HUES6 (cell line): ENCODE measurements around the gene EFCAB14.

Source experiments
- H3K27ac ChIP-seq: 2 replicates; pipeline ENCODE4 v1.7.0; 2013; ENCODE audit warnings: low read depth, mild to moderate bottlenecking, low read length, inconsistent platforms
- H3K27me3 ChIP-seq: 2 replicates; pipeline ENCODE4 v1.6.1; 2013; ENCODE audit warnings: low read length; ENCODE audit not compliant: control insufficient read depth, insufficient read depth
- H3K36me3 ChIP-seq: 2 replicates; pipeline ENCODE4 v1.6.1; 2013; ENCODE audit warnings: low read length; ENCODE audit not compliant: control insufficient read depth, insufficient read depth
- H3K4me1 ChIP-seq: 2 replicates; pipeline ENCODE4 v1.6.1; 2013; ENCODE audit warnings: low read length; ENCODE audit not compliant: control insufficient read depth, insufficient read depth
- H3K4me3 ChIP-seq: 2 replicates; pipeline ENCODE4 v1.5.1; 2013; ENCODE audit warnings: low read depth, low read length
- H3K9ac ChIP-seq: one replicate; pipeline ENCODE4 v1.6.1; 2013; ENCODE audit warnings: mild to moderate bottlenecking, low read length
- H3K9me3 ChIP-seq: 2 replicates; pipeline ENCODE4 v1.6.1; 2013; ENCODE audit warnings: low read depth, low read length; ENCODE audit not compliant: control insufficient read depth, insufficient read depth

Gene EFCAB14

DNA sequence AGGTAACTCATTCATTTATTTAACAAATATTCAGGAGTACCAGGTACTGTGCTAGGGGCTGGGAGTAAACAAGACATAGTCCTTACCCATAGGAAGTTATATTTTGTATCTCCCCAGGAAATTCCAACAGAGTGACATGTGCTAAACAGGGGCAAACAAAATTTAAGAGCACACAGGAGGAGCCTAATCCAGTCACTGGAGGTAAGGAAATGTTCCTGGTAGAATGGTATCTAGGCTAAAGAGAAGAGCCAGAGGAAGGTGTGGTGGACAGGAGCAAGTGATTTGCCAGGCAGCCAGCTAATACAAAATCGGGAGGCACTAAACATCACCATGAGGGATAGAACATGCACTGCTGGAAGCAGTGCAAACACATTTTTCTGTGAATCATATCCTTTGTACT is 36.9 kb downstream of the EFCAB14 start:
- Histone ChIP-seq H3K9ac (no peak overlapping the region), H3K36me3 (peaks cover 91% of the 10 kb centered on the region), H3K4me3 (no peak overlapping the region), H3K9me3 (no peaks in the 10 kb centered on the region), H3K4me1 (peaks cover 9% of the 10 kb centered on the region), H3K27me3 (no peaks in the 10 kb centered on the region), H3K27ac (no peak overlapping the region)

DNA sequence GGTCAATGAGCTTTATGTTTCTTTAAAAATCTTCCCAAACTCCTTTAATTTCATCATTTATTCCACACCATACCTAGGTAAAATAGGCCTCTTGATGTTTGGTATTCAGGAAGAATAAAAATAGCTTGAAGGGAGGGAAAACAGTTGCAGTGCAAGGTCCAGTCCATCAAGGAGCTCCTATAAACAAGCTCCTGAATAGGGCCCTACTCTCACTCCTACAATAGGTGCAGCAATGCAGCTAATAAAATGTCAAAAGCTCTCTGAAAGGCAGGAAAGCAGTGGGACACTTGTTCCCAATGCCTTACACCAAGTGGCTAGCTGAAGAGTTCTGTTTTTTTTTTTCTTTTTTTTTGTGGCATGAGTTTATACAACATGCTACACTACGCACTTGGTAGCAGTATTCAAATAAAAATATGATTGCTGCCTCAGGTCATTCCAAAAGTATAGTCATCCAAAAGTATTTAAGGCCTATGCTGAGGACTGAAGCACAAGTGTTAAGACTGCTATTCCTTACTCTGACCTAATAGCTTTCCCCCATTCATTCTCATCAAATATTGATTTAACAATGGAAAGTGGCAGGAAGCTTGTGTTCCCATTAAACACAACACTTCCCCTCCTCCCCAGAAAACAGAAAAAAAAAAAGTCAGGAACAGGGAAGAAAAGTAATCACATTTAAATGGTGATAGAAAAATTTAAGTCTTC is 37.4 kb downstream of the EFCAB14 start:
- Histone ChIP-seq H3K27me3 (no peaks in the 10 kb centered on the region), H3K4me1 (peaks cover 10% of the 10 kb centered on the region), H3K27ac (no peak overlapping the region), H3K9me3 (no peaks in the 10 kb centered on the region), H3K4me3 (no peak overlapping the region), H3K36me3 (peaks cover 89% of the 10 kb centered on the region), H3K9ac (no peak overlapping the region)

DNA sequence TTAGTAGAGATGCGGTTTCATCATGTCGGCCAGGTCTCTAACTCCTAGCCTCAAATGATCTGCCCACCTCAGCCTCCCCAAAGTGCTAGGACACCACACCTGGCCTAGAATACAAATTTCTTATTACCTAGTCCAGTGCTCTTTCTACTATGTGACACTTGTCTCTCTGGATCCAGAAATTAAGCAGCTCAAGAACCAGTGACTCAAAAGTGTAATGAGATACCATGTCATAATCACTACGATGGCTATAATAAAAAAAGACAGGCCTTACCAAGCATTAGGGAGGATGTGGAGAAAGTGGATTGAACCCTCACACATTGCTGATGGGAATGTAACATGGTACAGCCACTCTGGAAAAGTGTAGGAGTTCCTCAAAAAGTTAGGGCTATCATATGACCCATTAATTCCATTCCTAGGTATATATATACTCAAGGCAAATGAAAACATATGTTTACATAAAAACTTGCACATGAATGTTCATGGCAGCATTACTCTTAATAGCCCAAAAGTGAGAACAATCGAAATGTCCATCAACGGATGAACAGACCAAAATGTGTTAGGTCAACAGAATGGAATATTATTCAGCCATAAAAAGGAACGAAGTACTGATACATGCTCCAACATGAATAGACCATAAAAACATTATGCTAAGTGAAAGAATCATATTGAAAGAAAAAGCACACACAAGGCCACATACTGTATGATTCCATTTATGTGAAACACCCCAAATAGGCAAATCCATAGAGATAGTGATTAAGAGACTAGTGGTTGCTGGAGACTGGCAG is 38.9 kb downstream of the EFCAB14 start:
- Histone ChIP-seq H3K4me3 (no peak overlapping the region), H3K9ac (no peak overlapping the region), H3K27me3 (no peaks in the 10 kb centered on the region), H3K4me1 (peaks cover 18% of the 10 kb centered on the region), H3K36me3 (peaks cover 83% of the 10 kb centered on the region), H3K9me3 (no peaks in the 10 kb centered on the region), H3K27ac (no peak overlapping the region)

DNA sequence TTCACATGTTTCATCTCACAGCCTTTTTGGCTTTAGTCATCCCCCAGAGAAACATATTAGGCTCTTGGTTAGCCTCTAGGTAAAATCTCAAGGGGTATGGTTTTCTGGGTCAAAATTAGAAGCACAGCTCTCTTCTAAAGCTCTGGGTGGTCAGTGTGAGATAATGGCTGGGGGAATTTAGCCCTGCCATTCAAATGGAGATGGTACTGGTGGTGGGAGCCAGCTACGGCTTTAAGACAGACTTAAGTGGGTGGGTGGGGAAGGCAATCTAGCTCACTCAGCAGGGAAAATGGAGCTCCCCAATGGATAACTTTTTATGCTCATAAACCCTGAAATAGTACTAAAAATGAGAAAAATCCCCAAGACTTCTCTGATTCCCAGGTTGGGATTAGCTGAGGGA is 41.6 kb downstream of the EFCAB14 start:
- Histone ChIP-seq H3K27me3 (no peaks in the 10 kb centered on the region), H3K9me3 (no peaks in the 10 kb centered on the region), H3K9ac (no peak overlapping the region), H3K4me1 (peaks cover 18% of the 10 kb centered on the region), H3K36me3 (peaks cover 56% of the 10 kb centered on the region), H3K4me3 (no peak overlapping the region), H3K27ac (no peak overlapping the region)

DNA sequence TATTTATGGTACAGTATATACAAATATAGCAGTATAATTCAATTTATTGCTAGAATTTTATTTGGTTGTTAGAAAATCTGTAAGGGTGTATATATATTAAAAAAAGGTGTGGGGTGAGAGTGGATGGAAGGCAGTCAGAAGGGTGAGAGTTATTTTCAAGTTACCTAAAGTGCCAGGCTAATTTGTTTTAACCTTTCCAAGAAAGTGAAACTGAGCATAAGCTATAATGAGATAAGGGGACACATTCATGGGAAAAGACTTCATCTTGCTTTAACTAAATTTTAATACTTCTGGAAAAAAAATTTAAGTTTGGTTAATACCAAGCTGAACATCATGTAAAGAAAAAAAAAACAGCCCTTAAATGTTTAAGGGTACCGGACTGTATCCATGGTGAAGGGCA is 42.4 kb downstream of the EFCAB14 start:
- no peak overlapping the region for H3K4me3 ChIP-seq
- H3K9ac ChIP-seq = no peak overlapping the region
- peaks cover 18% of the 10 kb centered on the region for H3K4me1 ChIP-seq
- H3K27me3 ChIP-seq = no peaks in the 10 kb centered on the region
- peaks cover 48% of the 10 kb centered on the region for H3K36me3 ChIP-seq
- no peak overlapping the region for H3K27ac ChIP-seq
- no peaks in the 10 kb centered on the region for H3K9me3 ChIP-seq

DNA sequence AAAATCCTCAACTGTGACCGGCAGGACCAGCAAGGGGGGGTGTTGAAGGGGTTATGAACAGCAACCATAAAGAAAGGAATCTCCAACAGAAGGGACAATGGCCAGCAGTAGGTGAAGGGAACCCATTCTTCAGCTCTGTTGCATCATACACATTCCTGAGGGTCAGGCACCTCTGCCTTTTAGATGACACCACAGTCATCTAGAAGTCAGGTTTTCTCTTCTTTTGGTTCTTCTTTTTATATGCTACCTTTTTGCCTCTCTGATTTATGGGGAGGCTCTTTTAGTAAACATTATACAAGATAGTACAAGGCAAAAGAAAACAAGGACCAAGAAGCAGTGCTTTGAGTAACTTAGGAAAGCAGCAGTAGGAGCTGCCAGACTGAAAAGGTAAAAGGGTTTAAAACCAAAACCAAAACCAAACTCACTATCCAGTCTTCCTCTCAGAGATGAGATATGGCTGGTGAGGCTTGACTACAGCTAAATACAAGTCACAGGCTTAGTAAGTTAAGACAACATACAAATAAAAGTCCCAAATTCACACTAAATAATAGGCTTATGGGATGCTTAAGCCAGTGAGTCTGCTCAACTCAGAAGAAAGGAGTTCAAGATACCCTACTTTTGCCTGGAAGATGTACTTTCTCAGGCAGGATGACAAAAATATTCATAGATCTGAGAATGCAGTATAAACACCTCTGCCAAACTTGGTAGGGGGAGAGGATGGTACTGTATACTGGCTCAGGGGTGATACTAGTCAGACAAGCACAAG is 43.2 kb downstream of the EFCAB14 start:
- no peak overlapping the region for H3K27ac ChIP-seq
- no peaks in the 10 kb centered on the region for H3K9me3 ChIP-seq
- H3K4me3 ChIP-seq = no peak overlapping the region
- no peaks in the 10 kb centered on the region for H3K27me3 ChIP-seq
- H3K9ac ChIP-seq = no peak overlapping the region
- H3K4me1 ChIP-seq = peaks cover 18% of the 10 kb centered on the region
- peaks cover 40% of the 10 kb centered on the region for H3K36me3 ChIP-seq

DNA sequence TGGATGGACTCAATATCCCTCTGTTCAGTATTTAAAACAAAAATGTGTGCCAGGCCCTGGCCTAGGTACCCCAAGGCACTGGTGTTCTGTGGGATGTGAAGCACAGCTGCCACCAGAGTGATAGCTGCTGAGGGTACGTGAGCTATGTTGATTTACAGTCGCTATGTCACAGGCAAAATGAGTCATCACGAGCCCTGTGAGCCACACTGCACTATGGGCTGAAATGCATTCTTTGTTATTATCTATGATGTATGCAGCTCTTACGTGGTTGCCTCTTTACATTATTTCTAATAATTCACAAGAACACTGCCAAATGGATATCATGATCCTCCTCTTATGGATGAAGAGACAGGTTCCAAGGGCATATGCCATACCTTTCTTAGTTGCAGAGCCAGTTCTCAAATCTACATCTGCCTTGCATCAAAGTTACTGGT is 45.1 kb downstream of the EFCAB14 start:
- Histone ChIP-seq H3K36me3 (peaks cover 25% of the 10 kb centered on the region), H3K4me1 (peaks cover 21% of the 10 kb centered on the region), H3K27me3 (no peaks in the 10 kb centered on the region), H3K9ac (no peak overlapping the region), H3K9me3 (no peaks in the 10 kb centered on the region), H3K4me3 (no peak overlapping the region), H3K27ac (no peak overlapping the region)

DNA sequence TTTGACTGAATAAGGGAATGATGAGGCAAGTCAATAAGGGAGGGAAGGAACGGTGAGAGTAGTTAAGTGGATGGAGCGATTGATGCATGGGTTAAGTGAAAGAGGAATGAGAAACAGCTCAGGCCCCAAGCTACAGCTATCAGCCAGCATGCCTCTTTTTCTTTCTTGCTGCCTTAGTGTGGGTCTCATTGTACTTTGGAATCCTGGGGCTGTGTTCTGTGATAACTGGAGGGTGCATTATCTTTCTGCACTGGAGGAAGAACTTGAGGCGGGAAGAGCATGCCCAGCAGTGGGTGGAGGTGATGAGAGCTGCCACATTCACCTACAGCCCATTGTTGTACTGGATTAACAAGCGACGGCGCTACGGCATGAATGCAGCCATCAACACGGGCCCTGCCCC is 46.2 kb downstream of the EFCAB14 start:
- Histone ChIP-seq H3K27me3 (no peaks in the 10 kb centered on the region), H3K9me3 (no peaks in the 10 kb centered on the region), H3K4me1 (peaks cover 19% of the 10 kb centered on the region), H3K36me3 (peaks cover 19% of the 10 kb centered on the region), H3K9ac (no peak overlapping the region), H3K4me3 (no peak overlapping the region), H3K27ac (no peak overlapping the region)

DNA sequence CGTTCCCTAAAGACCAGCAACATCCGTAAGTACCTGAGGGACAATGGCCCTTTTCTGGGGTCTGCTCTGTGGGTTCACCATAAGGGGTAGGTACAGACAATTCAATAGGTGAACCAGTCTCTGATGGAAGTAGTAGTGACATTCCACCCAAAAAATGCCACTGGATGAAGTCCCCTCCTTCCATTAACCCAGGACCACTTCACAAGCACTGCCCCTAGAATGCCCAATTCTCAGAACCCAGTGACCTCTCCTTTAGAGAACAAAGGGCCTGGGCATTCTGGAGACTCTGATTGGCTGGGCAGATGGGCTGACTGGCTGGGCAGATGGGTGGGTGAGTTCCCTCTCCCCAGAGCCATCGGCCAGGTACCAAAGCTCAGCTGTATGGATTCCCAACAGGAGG is 47.4 kb downstream of the EFCAB14 start, which contains the start of gene TEX38:
Gene TEX38, plus strand, starts transcription at position 301 of the 400 bp plus-strand sequence. Its CDS starts 81 bp downstream, at position 382.
- no peak within 1 kb of the TSS for H3K9ac ChIP-seq
- no peak within 1 kb of the TSS for H3K4me3 ChIP-seq
- no peak within 1 kb of the TSS for H3K27ac ChIP-seq
- H3K4me1 ChIP-seq = peaks cover 23% of the 10 kb centered on the region
- H3K9me3 ChIP-seq = no peaks in the 10 kb centered on the region
- peaks cover 9% of the 10 kb centered on the region for H3K36me3 ChIP-seq
- H3K27me3 ChIP-seq = no peaks in the 10 kb centered on the region

DNA sequence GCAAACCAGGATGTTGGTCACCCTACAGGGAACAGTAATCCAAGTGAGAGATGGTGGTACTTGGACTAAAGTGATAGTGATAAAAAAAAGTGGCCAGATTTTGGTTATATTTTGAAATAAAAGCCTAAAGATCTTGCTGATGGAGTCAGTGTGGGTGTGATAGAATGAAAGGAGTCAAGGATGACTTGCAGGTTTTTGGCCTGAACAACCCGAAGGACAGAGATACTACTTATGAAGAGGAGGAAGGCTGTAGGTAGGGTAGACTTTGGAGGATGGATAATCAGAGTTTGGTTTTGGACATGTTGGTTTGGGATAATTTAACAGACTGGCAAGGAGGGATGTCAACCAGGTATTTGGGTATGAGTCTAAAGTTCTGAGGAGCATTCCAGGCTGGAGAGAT is 48.8 kb downstream of the EFCAB14 start:
- no peaks in the 10 kb centered on the region for H3K27me3 ChIP-seq
- no peak overlapping the region for H3K27ac ChIP-seq
- no peaks in the 10 kb centered on the region for H3K9me3 ChIP-seq
- peaks cover under 1% of the 10 kb centered on the region; the same call in 1 of the 2 replicates for H3K36me3 ChIP-seq
- peaks cover 22% of the 10 kb centered on the region for H3K4me1 ChIP-seq
- no peak overlapping the region for H3K9ac ChIP-seq
- no peak overlapping the region for H3K4me3 ChIP-seq
